Nephron progenitor cell (in vitro differentiated cells): ENCODE results near the gene PSMA7.

Source experiments
- DNase-seq: peaks from one replicate; pipeline ENCODE4 v3.0.0; 2021
- H3K27ac Mint-ChIP-seq: 2 replicates; pipeline ENCODE4 v1.8.0; 2021; ENCODE audit warnings: mild to moderate bottlenecking, moderate library complexity, mixed read lengths
- H3K27me3 Mint-ChIP-seq: 2 replicates; pipeline ENCODE4 v1.8.0; 2021; ENCODE audit warnings: mild to moderate bottlenecking, low read depth, mixed read lengths; ENCODE audit not compliant: poor library complexity
- H3K36me3 Mint-ChIP-seq: 2 replicates; pipeline ENCODE4 v1.8.0; 2021; ENCODE audit warnings: low read depth, mixed read lengths
- H3K4me1 Mint-ChIP-seq: 2 replicates; pipeline ENCODE4 v1.8.0; 2021; ENCODE audit warnings: mixed read lengths
- H3K4me3 Mint-ChIP-seq: 2 replicates; pipeline ENCODE4 v1.8.0; 2021; ENCODE audit warnings: mild to moderate bottlenecking, moderate library complexity, mixed read lengths
- H3K9me3 Mint-ChIP-seq: 2 replicates; pipeline ENCODE4 v1.8.0; 2021; ENCODE audit warnings: mild to moderate bottlenecking, moderate library complexity, mixed read lengths
- TF ChIP-seq, protein P1 (sequence below): fragments of 200-600 bp; sonication (generic); IDR thresholded peaks from 2 replicates; pipeline ENCODE4 v1.5.0; 2021; ENCODE audit warnings: antibody characterized with exemption

Gene PSMA7

DNA sequence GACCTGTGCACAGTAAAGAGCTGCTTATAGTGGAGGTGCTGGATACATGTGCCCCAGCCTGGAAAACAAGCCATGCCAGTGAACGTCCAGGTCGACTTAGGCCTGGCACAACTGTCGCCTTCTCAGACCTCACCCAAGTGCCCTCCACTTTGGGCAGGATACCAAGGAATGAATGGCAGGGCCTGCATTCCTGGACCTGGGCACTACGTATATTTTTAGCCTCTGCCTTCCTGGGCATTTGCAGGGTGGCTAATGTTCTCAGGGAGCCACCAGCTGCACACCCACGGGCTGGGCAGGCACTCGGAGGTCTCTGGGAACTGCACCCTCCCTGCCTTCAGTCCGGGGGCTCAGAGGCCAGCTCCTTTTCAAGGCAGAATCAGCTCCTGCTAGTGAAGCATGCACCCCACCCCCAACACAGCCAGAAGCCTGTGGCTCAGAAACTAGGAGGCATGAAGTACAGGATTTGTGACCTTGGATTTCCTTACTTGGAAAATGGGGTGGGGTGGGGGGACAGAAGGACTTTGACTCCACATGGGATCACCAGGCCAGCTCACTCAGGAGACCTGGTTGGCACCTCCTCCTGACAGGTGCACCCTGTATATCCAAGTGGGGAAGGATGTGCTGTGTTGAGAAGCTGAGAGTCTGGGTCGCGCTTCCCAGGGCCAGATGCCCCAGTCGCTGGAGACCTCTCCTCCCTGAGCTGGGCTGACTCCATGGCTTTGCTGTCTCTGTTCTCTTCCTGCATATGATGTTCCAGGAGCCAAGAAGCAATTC, 23.4 kb downstream of the PSMA7 start:
- Mint-ChIP-seq H3K27ac (no peak overlapping the region), H3K4me3 (peak overlapping the region; percentile 58), H3K9me3 (peaks cover 3% of the 10 kb centered on the region), H3K27me3 (peaks cover 65% of the 10 kb centered on the region), H3K36me3 (peaks cover 8% of the 10 kb centered on the region), H3K4me1 (peaks cover 37% of the 10 kb centered on the region)
- no peak for DNase-seq
- TF ChIP-seq, protein P1, sequence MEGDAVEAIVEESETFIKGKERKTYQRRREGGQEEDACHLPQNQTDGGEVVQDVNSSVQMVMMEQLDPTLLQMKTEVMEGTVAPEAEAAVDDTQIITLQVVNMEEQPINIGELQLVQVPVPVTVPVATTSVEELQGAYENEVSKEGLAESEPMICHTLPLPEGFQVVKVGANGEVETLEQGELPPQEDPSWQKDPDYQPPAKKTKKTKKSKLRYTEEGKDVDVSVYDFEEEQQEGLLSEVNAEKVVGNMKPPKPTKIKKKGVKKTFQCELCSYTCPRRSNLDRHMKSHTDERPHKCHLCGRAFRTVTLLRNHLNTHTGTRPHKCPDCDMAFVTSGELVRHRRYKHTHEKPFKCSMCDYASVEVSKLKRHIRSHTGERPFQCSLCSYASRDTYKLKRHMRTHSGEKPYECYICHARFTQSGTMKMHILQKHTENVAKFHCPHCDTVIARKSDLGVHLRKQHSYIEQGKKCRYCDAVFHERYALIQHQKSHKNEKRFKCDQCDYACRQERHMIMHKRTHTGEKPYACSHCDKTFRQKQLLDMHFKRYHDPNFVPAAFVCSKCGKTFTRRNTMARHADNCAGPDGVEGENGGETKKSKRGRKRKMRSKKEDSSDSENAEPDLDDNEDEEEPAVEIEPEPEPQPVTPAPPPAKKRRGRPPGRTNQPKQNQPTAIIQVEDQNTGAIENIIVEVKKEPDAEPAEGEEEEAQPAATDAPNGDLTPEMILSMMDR, result no peak

DNA sequence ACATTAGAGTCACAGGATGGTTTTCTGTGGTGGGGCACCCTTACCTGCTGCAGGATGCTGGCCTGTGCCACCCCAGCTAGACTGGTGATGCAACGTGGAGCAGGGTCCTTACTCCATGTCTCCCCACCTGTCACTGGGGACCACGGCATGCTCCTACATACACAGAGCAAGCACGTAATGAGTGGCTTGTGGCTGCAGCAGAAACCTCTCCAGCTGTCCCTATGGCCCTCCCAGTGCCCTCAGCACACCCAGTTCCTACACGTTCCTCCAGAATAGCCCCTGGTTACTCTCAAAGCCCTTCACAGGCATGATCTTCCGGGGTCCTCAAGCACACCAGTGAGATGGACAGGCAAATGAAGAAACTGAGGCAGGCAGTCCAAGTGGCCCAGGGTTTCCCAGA, 24.1 kb downstream of the PSMA7 start:
- Mint-ChIP-seq H3K36me3 (peaks cover 1% of the 10 kb centered on the region), H3K27ac (no peak overlapping the region), H3K9me3 (peaks cover 3% of the 10 kb centered on the region), H3K27me3 (peaks cover 72% of the 10 kb centered on the region), H3K4me1 (peaks cover 30% of the 10 kb centered on the region), H3K4me3 (no peak overlapping the region)
- no peak for DNase-seq
- TF ChIP-seq, protein P1, result no peak

DNA sequence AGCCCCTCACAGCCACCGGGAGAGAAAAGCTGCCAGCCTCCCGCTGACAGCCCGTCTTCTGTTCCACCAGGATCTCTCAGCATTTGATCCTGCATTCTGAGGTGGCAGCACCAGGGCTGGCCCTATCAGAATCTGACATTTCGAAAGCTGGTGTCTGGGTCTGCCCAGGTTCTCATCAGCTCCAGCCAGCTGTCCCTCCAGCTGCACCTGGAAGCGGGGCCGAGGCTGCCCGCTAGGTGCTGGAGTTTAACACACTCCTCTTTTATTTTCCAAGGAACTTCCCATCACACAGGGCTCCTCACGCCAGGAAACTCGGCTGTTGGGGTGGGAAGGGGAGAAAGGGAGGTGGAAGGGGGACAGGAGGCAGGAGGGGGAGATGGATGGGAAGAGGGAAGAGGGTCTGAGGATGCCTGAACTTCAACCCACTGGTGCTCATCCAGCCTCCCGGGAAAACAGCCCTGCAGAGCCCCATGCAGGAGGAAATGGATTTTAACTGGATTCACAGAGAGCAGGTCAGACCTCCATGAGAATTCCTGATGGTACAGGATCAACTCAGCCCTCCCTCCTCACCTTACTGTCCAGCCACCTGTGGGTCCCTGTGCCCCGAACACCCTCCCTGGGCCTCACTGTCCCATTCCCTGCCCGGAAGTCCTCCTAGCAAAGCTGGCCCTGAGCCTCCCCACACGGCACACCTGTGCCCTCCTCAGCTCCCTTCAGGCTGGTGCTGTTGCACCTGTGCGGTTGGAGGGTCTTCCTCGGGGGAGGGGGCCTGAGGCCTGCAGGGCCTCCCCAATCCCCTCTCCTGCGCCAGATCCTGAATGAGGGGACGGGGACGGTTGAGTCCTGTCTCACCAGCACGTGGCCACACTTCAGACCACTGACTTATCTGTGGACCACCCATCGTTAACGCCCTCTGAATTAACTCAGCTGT, 24.8 kb downstream of the PSMA7 start:
- TF ChIP-seq, protein P1, result no peak
- no peak overlapping the region for H3K27ac Mint-ChIP-seq
- H3K27me3 Mint-ChIP-seq, result peaks cover 76% of the 10 kb centered on the region
- DNase-seq, result no peak
- no peak overlapping the region for H3K4me3 Mint-ChIP-seq
- H3K9me3 Mint-ChIP-seq, result peaks cover 5% of the 10 kb centered on the region
- H3K36me3 Mint-ChIP-seq, result no peaks in the 10 kb centered on the region
- peaks cover 23% of the 10 kb centered on the region for H3K4me1 Mint-ChIP-seq

DNA sequence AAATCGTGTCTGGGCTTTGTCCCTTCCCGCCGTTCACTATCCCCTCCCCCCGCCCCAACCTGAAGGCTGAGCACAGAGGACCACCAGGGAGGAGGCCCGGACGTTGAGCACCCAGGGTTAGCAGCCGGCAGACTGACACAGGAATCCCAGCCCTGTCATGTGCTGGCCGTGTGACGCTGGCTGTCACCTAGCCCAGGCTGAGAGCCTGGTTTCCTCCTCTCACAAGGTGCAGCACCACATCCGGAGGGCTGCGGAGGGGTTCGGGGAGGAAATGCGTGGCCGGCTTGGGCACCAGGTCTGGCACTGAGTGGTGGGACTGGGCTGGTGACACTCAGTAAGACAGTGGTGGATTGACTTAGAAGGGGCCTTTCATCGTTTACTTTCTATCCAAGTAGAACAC, 25.5 kb downstream of the PSMA7 start:
- Mint-ChIP-seq H3K27ac (no peak overlapping the region), H3K4me3 (no peak overlapping the region), H3K4me1 (peaks cover 22% of the 10 kb centered on the region), H3K27me3 (peaks cover 83% of the 10 kb centered on the region), H3K36me3 (no peaks in the 10 kb centered on the region), H3K9me3 (peaks cover 11% of the 10 kb centered on the region)
- TF ChIP-seq, protein P1, result no peak
- DNase-seq, result no peak

DNA sequence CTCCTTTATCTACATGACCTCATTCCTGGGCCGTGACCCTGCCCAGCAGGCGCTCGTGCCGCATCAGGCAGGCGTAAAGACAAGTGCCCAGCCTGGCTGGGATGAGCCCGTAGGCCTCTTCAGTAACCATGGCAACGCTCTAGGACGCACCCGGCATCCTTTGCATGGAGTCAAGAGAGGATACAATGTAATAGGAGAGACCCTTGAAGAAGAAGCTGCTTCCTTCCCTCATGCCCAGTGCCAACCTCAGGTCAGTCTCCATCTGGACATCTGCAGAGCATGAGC, 25.9 kb downstream of the PSMA7 start:
- Mint-ChIP-seq H3K27me3 (peaks cover 83% of the 10 kb centered on the region), H3K9me3 (peaks cover 14% of the 10 kb centered on the region), H3K4me1 (peaks cover 22% of the 10 kb centered on the region), H3K4me3 (no peak overlapping the region), H3K27ac (no peak overlapping the region), H3K36me3 (no peaks in the 10 kb centered on the region)
- TF ChIP-seq, protein P1, result no peak
- no peak for DNase-seq
